GM19324 (cell line): ENCODE measurements around the gene ACTC1.

Source experiments
- ATAC-seq: cut with Tn5 transposase; IDR thresholded peaks from one replicate; pipeline ENCODE4 v1.9.1; 2021; ENCODE audit warnings: mild to moderate bottlenecking, moderate library complexity; ENCODE audit not compliant: unreplicated experiment, low FRiP score

ACTC1 gene

DNA sequence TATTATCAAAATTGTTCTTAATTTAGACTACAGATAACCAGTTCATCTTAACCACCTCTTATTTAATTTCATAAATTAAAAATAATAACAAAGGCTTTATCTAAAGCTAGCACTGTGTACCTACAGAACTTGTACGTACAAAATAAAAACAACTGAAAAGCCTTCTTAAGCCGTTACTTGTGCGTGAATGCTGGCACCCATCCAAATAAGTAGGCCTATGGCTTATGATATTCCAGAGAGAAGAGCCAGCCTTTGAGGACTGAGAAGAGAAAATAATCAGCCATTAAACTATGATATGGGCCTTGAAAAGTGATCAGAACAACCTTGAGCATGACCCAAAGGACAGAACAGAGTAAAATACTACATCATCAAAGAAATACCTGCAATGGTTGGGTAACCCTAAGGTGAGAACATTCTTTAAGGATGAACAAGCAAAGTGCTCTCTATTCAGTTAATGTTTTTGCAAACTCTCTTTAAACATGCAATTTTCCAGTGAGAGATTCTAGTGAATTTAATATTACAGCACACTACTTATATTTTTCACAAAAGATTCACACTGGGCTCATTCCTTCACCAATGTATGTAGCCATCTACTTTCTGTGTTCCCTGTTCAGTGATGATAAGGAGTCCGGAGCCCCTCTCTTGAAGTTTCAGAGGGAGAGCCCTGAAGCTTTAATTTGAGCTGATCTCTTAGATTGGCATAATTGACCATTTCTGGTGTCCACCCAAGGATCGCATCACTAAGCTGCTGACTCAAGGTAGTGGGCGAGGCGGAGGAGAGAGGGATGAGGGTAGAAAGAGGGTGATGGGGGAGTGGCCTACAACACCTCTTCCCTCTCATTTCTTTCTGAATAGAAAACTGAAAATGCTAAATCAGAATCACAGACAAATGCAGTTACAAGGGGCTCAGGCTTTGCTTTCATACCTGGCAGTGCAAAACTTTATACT lies 7.7 kb upstream of the ACTC1 start:
- no peak for ATAC-seq

DNA sequence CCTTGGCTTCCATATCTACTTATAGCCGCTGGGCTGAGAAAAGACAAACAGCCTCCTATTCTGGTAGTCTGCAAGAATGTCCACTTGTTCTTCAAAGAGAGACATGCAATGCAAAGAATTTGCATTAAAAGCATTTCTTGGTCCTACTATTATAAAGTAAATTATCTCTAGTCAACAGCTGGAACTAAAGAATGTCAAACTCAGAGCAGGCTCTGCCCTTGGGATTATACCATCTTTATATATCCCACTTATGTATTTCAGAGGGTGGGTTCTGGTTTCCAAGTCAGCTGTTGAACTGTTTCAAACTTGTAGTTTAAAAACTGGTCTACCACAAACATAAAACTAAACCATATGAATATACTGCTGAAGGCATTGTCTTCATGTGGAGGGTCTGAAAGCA lies 7.0 kb upstream of the ACTC1 start:
- ATAC-seq, result no peak

DNA sequence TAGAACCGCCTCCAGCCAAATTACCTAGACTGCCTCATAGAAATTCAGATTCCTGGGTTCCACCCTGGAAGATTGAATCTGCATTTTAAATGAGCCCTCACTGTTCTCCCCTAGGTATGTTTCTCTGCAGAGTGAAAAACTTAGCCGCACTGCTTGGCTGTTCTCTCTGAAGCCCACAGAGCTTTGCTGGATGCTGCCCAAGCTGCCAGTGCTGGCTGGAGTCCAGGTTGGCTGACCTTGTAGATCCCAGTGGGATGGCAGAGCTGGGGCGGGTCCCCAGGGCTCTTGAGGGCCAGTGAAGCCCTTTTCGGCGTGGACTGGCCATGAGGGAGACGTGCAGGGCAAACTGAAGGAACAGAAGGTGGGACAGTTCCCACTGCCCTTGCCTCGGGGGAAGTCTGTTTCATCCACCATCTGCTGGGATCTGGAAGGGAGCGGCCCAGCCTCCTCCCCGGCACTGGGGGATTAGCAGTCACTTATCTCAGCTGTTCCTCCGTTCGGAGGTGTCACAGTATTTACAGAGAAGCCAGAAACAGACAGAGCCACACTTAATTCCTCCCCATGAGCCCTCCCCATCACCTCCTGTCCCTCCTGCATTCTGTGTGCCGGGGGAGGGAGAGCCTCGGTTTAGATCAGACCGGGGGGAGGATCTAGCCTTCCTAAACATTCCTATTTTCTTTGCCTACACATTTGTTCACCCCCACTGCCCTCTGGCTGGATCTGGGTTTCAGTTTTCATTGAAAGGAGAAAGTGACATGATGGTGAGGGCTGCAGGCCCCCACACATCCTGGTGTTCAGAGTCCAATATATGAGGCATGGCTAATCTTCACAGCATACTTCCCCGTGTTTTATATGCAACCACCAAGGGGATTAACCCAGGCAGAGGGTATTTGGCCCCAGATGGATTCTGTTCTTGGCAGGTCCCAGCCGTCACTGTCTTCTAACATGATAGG lies 4.1 kb upstream of the ACTC1 start:
- no peak for ATAC-seq

DNA sequence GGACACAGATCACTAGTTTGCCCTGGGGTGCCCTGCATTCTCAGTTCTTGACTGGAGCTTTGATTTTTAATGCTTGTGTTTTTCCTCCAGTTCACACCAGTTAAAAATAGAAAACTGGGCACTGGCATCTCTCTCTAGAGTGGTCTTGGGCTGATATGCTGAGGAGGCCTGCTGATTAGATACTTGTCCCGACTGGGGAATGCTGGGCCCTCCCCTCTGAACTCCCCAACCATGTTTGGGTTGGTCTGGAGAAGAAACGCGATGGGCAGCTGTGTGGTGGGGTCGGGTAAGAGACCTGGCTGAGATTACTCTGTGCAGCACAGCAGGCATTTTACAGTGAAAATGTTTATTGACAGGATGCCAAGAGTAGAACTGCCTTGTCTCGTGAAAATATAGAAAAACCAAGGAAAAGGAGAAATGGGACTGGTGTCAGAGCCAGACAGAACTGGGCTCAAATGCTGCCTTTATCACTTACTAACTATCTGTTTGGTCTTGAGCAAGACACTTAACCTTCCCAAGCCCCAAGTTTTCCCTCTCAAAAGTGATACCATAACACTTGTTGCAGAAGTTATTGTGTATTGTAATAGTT lies 1.6 kb upstream of the ACTC1 start:
- ATAC-seq, result no peak

DNA sequence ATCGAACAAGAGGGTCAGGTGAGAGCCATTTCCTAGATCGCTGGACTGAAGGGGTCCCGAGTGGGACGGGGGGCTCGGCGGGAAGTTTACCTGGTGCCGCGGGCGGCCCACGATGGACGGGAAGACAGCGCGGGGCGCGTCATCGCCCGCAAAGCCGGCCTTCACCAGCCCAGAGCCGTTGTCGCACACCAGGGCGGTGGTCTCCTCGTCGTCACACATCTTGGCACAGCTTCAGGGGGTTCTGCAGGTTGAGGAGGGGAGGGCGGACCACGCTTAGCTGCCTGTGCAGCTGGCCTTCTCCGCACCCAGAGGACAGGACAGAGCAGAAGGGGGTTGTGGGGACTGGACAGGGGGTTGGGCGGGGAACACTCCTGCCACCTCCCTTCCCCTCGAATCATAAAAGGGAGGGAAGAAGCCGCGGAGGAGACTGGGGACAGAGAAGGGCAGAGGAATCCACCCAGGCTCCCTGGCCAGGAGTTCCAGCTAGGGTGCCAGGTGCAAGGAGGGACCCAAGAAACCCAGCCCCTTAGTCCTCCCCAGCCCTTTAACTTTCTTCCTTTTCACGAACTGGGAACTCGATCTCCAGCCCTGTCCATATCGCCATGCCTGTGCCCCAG lies 651 bp downstream of the ACTC1 start:
- no peak for ATAC-seq

DNA sequence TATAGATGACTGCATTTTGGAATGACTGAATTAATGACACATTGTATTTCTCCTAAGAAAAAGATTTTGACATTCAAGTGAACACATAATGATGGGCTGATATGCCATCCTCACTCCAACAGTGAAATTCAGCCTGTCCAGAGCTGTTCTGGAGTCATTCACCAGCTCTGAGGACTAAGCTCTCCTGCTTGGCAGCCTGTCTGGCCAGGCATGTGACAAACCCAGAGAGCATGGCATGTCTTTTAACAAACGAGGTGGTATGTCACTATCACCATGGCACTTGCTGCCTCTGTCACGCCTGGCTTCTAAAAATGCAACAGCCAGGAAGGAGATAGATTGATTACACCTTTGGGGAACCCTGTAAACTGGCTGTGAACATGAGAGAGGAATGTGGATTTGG lies 1.4 kb downstream of the ACTC1 start:
- ATAC-seq, result no peak

DNA sequence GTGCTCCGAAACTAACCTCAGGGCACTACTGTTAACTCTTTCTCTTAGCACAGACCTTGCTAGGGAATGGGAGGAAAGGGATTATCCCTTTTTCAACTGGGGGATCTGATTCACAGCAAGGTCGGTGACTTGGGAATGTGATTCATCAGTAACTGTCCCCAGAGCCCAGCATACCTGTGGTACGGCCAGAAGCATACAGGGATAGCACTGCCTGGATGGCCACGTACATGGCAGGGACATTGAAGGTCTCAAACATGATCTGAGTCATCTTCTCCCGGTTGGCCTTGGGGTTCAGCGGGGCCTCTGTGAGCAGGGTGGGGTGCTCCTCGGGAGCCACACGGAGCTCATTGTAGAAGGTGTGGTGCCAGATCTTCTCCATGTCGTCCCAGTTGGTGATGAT lies 2.3 kb downstream of the ACTC1 start:
- ATAC-seq, result no peak

DNA sequence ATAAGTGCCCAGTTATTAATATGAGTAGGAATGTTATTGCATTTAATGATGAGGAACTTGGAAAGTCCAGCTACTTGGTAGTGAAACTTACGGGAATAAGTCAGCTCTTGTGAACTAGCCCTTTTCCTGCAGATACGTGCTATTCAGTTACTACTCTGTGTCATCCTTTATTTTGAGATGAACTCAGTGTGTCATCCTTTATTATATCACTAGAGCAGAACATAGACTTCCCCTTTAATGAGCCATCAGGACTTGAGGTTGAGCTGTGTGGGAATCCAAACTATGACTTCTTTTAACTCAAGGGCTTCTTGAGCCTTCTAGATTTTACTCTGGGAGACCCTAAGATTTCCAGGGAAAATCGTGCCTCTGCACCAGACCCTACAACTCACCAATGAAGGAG lies 3.6 kb downstream of the ACTC1 start:
- no peak for ATAC-seq

DNA sequence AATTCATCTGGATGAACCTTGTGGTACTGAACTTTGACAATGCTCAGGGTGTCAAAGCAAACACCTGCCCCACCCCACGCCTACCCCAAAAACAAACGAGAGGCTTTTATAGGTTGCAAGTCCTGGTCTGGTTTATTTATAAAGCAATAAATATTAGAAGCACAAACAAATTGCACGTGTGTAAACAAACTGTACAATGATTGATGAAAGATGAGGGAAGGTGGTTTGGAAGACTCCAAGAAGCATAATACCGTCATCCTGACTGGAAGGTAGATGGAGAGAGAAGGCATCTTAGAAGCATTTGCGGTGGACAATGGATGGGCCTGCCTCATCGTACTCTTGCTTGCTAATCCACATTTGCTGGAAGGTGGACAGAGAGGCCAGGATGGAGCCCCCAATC lies 5.2 kb downstream of the ACTC1 start:
- no peak for ATAC-seq

DNA sequence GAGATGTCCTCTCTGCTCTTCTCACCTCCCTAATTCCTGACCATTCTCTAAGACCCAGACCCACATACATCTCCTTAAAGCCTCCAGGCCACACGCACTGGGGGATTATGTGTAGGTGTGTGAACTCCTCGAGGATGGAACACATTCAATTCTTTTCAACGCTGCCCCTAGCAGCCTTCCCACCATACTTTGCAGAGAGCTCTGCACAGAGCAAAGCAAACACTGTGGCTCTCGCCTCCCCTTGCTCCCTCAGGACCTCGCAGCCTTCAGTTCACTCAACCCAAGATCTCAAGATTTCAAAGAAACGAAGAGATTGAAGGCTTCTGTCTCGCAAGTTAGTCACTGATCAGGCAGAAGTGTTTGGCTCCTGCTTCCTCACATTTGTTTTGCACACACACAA lies 6.0 kb downstream of the ACTC1 start:
- no peak for ATAC-seq

DNA sequence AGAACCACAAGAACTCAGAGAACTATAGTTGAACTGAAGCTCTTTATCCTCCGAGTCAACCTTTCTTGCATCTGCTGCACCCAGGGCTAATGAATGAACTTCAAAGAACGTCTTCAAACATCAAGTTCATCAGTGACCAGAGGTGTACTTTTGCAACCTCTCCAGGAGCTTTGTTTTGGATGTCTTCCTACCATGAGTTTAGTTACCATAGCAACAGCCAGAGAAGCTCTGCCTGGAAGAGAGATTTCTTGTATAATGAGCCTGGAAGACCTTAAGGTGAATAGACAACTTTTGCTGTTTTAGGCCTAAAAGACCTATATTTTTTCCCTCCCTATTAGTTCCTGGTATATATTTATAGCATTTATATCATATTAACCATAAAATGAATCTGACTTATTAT lies 9.1 kb downstream of the ACTC1 start:
- no peak for ATAC-seq

DNA sequence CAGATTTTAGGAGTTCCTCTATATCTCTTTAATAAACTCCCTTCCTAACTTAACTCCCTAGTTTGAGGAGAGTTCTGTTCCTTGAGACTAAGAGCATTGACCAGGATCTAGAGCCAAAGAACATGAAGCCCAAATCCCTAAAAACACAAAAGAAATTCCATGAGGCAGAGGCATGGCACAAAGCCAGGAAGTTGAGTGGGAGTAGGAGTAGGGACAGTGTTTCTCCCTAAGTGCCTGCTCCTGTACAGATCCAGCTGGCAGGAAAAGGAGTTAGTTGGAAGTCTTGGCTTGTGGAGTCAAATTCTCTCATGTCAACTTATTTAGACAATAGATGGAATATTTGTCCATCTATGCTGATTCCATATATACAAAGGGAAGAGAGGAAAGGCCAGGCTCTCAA lies 11.4 kb downstream of the ACTC1 start:
- ATAC-seq, result no peak

DNA sequence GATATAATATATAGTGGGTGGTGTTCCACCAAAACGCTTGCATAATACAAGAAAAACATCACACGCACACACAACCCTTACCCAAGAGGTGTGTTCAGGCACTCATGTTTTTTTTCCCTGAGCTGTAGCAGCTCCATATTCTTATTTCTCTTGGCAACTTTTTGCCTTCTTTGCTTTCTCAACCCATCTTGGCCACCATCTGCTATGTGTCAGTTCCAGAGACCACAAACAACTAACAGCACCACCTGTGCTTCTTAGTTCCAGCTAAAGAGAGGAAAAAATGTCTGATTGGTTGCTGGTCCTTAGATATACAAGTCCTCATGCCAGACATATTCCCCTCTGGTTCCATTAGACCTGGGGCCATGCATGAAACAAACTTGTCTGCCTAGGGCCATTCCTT lies 11.9 kb downstream of the ACTC1 start:
- no peak for ATAC-seq

DNA sequence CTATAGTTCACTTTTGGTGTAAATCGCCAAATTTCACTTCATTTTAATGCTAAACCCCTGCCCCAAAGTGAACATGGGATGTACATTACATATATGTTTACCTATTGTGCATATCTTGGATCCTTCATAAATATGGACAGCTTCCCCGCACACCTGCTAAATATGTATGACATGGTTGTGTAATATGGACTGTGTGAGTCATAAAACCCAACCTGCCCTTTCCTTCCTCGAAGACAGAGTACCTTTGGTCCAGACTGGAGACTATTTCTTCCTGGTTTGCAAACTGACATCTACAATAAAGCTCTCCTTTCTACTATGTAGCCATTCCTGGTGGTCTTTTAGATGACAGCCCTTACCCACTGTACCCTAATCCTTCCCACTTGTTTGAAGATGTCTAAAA lies 12.4 kb downstream of the ACTC1 start:
- ATAC-seq, result no peak

DNA sequence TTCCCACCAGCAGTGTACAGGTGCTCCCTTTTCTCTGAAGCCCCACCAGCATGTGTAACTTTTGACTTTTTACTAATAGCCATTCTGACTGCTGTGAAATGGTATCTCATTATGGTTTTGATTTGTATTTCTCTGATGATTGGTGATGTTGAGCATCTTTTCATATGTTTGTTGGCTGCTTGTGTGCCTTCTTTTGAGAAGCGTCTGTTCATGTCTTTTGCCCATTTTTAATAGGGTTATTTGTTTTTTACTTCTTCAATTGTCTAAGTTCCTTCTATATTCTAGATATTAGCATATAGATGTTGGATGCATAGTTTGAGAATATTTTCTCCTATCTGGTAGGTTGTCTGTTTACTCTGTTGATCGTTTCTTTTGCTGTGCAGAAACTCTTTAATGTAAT lies 14.6 kb downstream of the ACTC1 start:
- no peak for ATAC-seq

DNA sequence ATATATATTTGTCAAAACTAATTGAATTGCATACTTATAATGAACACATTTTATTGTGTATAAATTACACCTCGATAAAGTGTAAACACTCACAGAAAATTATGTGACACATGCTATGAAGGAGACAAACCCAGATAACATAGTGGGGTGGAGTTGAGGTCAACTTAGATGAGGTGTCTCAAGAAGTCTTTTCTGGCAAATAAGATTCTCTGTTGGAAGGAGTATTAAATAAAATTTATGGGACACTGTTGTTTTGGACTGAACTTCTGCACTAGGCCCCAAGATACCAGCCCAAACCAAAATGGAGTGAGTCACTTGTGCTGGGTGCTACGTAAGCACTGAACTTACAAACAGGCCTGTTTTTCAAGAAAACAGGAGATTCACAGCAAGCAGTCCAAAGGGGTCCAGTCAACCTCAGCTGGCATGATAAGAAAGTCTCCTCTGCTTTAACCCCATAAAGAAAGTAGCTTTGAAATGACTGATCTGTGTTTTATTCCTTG lies 18.7 kb downstream of the ACTC1 start:
- no peak for ATAC-seq

DNA sequence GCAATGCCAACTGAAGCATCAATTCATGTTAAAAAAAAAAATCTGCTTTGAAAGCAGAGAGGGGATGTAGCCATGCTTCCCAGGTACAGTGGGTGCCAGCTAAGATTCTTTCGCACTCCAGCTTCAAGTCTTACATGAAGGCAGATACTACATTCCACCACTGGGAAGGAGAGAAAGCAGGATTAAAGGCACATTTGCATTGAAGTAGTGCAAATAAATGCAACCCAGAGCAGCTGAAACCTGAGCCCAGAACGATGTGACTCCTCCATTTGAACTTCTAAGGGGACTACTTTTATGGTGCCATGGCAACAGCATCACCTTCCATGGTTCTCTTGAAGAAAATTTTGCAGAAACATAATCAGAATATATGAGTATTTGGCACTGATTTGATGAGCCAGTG lies 21.4 kb downstream of the ACTC1 start:
- ATAC-seq, result no peak

DNA sequence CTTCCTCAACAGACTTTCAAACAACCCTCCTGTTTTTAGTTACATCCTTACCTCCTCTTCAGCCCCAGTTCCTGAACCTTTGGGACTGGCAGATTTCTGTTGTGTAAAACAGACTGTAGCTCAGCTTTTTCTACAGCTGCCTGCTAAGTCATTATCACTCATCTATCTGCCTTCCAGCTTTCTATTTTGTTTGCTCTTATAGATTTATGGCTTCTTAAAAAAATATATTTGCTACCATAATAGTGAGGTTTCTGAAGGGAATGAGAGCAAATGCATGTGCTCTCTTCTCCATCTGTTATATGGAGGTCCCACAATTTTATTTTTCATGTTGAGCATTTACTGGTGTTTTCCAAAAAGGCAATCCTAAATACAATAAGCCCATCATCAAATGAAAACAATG lies 22.3 kb downstream of the ACTC1 start:
- no peak for ATAC-seq

DNA sequence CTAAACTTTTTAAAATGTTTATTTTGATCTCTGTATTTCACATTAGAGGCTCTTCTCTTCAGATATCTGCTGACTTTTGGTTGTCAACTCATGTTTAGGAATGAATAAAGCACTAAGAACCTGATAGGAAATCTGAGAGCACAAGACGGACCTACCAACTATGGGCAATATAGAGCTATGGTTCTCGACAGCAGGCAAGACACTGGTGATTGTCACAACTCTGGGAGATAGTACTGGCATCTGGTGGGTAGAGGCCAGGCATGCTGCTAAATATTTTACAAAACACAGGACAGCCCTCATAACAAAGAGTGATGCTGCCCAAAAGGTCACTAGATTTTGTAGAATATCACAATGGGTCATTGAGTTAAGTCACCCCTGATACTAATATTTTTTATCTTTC lies 23.0 kb downstream of the ACTC1 start:
- ATAC-seq, result no peak

DNA sequence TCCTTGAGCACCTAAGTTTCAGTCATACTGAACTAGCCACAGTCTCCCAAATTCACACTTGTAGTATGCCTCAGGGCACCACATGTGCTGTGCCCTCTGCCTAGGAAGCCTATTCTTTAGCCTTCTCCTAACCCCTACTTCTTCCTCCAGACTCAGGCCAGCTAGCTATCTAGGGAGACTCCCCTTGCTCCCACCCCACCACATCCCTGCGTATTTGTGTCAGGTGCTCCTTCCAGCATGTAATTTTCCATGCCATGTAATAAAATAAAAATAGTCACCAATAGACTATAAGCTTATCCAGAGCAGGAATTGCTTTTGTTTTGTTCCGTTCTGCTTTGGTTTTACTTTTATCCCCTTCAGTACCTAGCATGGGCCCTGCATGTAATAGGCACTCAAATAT lies 25.6 kb downstream of the ACTC1 start:
- no peak for ATAC-seq

DNA sequence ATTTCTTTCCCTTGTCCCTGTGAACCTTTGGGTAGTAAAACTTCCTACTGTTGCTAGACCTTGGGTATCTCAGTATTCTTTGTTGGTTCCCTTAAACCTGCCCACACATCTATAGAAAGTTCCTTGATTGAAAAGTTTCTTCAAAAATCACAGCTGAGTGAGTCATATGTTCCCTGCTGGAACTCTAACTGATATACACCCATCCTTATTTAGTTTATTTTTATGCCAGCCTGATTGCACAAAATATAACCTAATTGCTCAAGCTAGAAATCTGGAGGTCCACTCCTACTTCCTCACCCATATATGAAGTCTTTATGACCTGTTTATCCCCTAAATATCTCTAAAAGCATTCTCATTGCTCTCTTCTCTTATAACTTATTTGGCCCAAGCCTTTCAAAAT lies 26.8 kb downstream of the ACTC1 start:
- ATAC-seq, result no peak
